H1 (cell line): ENCODE measurements around the gene NRTN. TPM values are rescaled to one million over a fixed set of nuclear protein-coding genes. Genes with fewer than 3 reads are reported as not detected.
A peak's percentile ranks its signal among the peaks of the same experiment; 100 is the strongest.

Experiments used
- CBX8 ChIP-seq: fragments of 300-800, 300-1000 bp; sonication (generic); IDR thresholded peaks from 2 replicates; pipeline ENCODE4 v1.7.1; 2016; ENCODE audit warnings: low read depth, low read length, borderline replicate concordance
- CREB1 ChIP-seq: IDR thresholded peaks from 2 replicates; pipeline ENCODE4 v1.6.1; 2012; ENCODE audit warnings: inconsistent platforms
- EZH2 ChIP-seq: fragments of 200-600 bp; sonication (generic); IDR thresholded peaks from 2 replicates; pipeline ENCODE4 v1.7.1; 2012; ENCODE audit warnings: low read depth, mild to moderate bottlenecking, moderate library complexity, low read length, inconsistent platforms; ENCODE audit not compliant: severe bottlenecking
- GTF2F1 ChIP-seq: IDR thresholded peaks from 2 replicates; pipeline ENCODE4 v1.6.1; 2012; ENCODE audit warnings: low read depth, low read length, improper control_type of control experiment, borderline replicate concordance
- HDAC2 ChIP-seq, 2 experiments: fragments of 300-600 bp in 1 of 2; sonication (generic) in 1 of 2; IDR thresholded peaks; 2 replicates each; pipeline ENCODE4 v1.6.1; 2011 to 2012; ENCODE audit warnings: low read depth in 2 of 2, low read length in 2 of 2, mild to moderate bottlenecking in 2 of 2, moderate library complexity in 2 of 2, borderline replicate concordance in 1 of 2, inconsistent platforms in 1 of 2
- HDAC6 ChIP-seq: IDR thresholded peaks from one replicate; pipeline ENCODE4 v1.7.1; 2012; ENCODE audit warnings: low read depth, mild to moderate bottlenecking, inconsistent platforms, low read length, moderate library complexity
- KDM1A ChIP-seq: fragments of 200-600, 300-600 bp; sonication (generic); IDR thresholded peaks from 2 replicates; pipeline ENCODE4 v1.7.1; 2016; ENCODE audit warnings: mild to moderate bottlenecking, low read length, borderline replicate concordance
- KDM4A ChIP-seq: IDR thresholded peaks from one replicate; pipeline ENCODE4 v1.7.1; 2012; ENCODE audit warnings: low read depth, mild to moderate bottlenecking, moderate library complexity, low read length, inconsistent platforms; ENCODE audit not compliant: severe bottlenecking
- KDM5A ChIP-seq: fragments of 200-600 bp; IDR thresholded peaks from 2 replicates; pipeline ENCODE4 v1.7.1; 2012; ENCODE audit warnings: mild to moderate bottlenecking, low read length, inconsistent platforms, mixed read lengths
- MAFK ChIP-seq: IDR thresholded peaks from 2 replicates; pipeline ENCODE4 v1.6.1; 2012; ENCODE audit warnings: low read depth, mild to moderate bottlenecking, improper control_type of control experiment, low read length
- NANOG ChIP-seq: IDR thresholded peaks from 2 replicates; pipeline ENCODE4 v1.6.1; 2011; ENCODE audit warnings: low read length, low read depth, mild to moderate bottlenecking, inconsistent platforms; ENCODE audit not compliant: insufficient read depth, poor library complexity, severe bottlenecking
- NRF1 ChIP-seq: IDR thresholded peaks from 2 replicates; pipeline ENCODE4 v1.6.1; 2011; ENCODE audit warnings: mild to moderate bottlenecking, low read depth, low read length, improper control_type of control experiment
- POLR2A ChIP-seq, 2 experiments: IDR thresholded peaks; 1 replicate in 1 of 2; 2 replicates in 1 of 2; pipeline ENCODE4 v1.6.1; 2011; ENCODE audit warnings: low read depth in 2 of 2, low read length in 2 of 2, mild to moderate bottlenecking in 2 of 2; ENCODE audit errors: control extremely low read depth in 1 of 2
- RBBP5 ChIP-seq: IDR thresholded peaks from 2 replicates; pipeline ENCODE4 v1.7.1; 2012; ENCODE audit warnings: low read depth, mild to moderate bottlenecking, inconsistent platforms, low read length, moderate library complexity, borderline replicate concordance
- SAP30 ChIP-seq: fragments of 300-600 bp; sonication (generic); IDR thresholded peaks from 2 replicates; pipeline ENCODE4 v1.7.1; 2012; ENCODE audit warnings: low read length, moderate library complexity, mild to moderate bottlenecking, inconsistent platforms; ENCODE audit not compliant: insufficient read depth, insufficient replicate concordance
- SIRT6 ChIP-seq: IDR thresholded peaks from one replicate; pipeline ENCODE4 v1.7.1; 2012; ENCODE audit warnings: low read length, inconsistent platforms
- SP1 ChIP-seq: IDR thresholded peaks from 2 replicates; pipeline ENCODE4 v1.6.1; 2011; ENCODE audit warnings: low read depth, low read length
- SP2 ChIP-seq: IDR thresholded peaks from 2 replicates; pipeline ENCODE4 v1.6.1; 2012; ENCODE audit warnings: mild to moderate bottlenecking, low read length, inconsistent platforms
- SP4 ChIP-seq: IDR thresholded peaks from 2 replicates; pipeline ENCODE4 v1.6.1; 2012; ENCODE audit warnings: low read length, inconsistent platforms
- TAF7 ChIP-seq: optimal IDR thresholded peaks from 2 replicates; pipeline ENCODE3; 2011; ENCODE audit warnings: low read depth, mild to moderate bottlenecking, inconsistent platforms, low read length, moderate library complexity, borderline replicate concordance
- TEAD4 ChIP-seq: IDR thresholded peaks from 2 replicates; pipeline ENCODE4 v1.6.1; 2012; ENCODE audit warnings: low read depth, low read length, inconsistent platforms, mixed read lengths
- polyA plus RNA-seq, 7 experiments: library from polyadenylated mRNA; depleted of rRNA in 3 of 7; stranded (reverse) in 5 of 7; unstranded in 2 of 7; fragments of >200 nt in 5 of 7; fragments of 200-250 nt in 2 of 7; gene quantifications; 1 replicate in 5 of 7; 2 replicates in 1 of 7; 4 replicates in 1 of 7; pipeline versions ENCODE4 v1.2.1 to v1.2.3, GENCODE V29; 2011 to 2013; ENCODE audit warnings: missing spikeins in 2 of 7, mixed read lengths in 2 of 7
- total RNA-seq: library from RNA; stranded (reverse); fragmentation: NEBNext Ultra II Directional; extraction: Animal tissue kit (Norgen Biotek cat#: 25700); gene quantifications from 2 replicates; pipeline ENCODE4 v1.2.1, GENCODE V29; 2021
- TF ChIP-seq, protein P1 (sequence below), 3 experiments: IDR thresholded peaks; 1 replicate in 2 of 3; 2 replicates in 1 of 3; pipeline versions ENCODE4 v1.5.1 to v1.6.1; 2011; ENCODE audit warnings: low read length in 3 of 3, mild to moderate bottlenecking in 3 of 3, inconsistent platforms in 2 of 3, low read depth in 1 of 3, moderate library complexity in 1 of 3; ENCODE audit not compliant: insufficient read depth in 1 of 3; ENCODE audit errors: control extremely low read depth in 1 of 3

The NRTN gene
- total and polyA plus RNA-seq, 2 of the 8 experiments (the other 6 are each of a cell fraction or from before 2014, with no cell fraction given), result 3.9 to 5.3 TPM

DNA sequence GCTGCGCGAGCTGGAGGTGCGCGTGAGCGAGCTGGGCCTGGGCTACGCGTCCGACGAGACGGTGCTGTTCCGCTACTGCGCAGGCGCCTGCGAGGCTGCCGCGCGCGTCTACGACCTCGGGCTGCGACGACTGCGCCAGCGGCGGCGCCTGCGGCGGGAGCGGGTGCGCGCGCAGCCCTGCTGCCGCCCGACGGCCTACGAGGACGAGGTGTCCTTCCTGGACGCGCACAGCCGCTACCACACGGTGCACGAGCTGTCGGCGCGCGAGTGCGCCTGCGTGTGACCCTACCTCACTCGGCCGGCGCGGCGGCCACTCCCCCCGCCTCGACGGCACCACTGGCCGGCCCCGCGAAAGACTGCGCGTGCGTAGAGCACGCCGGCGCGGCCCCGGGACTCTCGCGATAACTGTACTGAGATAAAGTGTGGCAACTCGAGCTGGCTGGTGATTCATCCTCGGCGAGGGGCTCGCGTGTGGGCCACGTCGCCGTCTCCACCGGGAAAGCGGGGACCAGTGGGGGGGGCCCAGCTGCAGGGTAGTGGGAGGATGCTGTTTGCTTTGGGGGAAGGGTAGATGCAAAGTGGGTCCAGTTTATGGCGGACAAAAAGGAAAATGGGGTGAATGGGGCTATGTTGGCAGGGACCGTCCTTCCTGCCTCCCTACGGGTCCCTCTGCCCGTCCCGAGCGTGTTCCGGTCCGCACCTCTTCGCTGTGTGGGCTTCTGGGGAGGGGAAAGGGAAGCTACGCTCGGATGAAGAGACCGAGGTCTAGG, 23.2 kb downstream of the NRTN start (continued):
- no peak for TF ChIP-seq CBX8
- TF ChIP-seq SP2, result no peak
- no peak for TF ChIP-seq SP1
- TF ChIP-seq, protein P1, sequence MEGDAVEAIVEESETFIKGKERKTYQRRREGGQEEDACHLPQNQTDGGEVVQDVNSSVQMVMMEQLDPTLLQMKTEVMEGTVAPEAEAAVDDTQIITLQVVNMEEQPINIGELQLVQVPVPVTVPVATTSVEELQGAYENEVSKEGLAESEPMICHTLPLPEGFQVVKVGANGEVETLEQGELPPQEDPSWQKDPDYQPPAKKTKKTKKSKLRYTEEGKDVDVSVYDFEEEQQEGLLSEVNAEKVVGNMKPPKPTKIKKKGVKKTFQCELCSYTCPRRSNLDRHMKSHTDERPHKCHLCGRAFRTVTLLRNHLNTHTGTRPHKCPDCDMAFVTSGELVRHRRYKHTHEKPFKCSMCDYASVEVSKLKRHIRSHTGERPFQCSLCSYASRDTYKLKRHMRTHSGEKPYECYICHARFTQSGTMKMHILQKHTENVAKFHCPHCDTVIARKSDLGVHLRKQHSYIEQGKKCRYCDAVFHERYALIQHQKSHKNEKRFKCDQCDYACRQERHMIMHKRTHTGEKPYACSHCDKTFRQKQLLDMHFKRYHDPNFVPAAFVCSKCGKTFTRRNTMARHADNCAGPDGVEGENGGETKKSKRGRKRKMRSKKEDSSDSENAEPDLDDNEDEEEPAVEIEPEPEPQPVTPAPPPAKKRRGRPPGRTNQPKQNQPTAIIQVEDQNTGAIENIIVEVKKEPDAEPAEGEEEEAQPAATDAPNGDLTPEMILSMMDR (IDR thresholded peaks at IDR 0.05; ENCODE audit: control extremely low read depth in 1 of 3, insufficient read depth in 1 of 3, low read depth in 1 of 3, low read length in 3 of 3), result no peak
- peak; percentile 79; the same call in 1 of the 2 replicates for TF ChIP-seq SP4
- TF ChIP-seq NRF1, result peak; percentile 65
- TF ChIP-seq MAFK, result no peak
- no peak for TF ChIP-seq HDAC6
- TF ChIP-seq NANOG, result no peak
- peak in 1 of 2 experiments; percentile 97; a peak in 2 of 3 replicates for TF ChIP-seq POLR2A (IDR thresholded peaks at IDR 0.05; ENCODE audit: control extremely low read depth in 1 of 2, low read depth in 2 of 2, low read length in 2 of 2)
- TF ChIP-seq KDM5A, result no peak
- no peak for TF ChIP-seq SIRT6
- TF ChIP-seq CREB1, result peak; percentile 83
- TF ChIP-seq TEAD4, result no peak
- no peak for TF ChIP-seq EZH2
- TF ChIP-seq RBBP5, result peak; percentile 83
- TF ChIP-seq KDM4A, result peak; percentile 83
- peak; percentile 77 for TF ChIP-seq TAF7
- TF ChIP-seq SAP30, result no peak
- TF ChIP-seq HDAC2 (IDR thresholded peaks at IDR 0.05; ENCODE audit: borderline replicate concordance in 1 of 2, low read depth in 2 of 2, low read length in 2 of 2), result no peak; a peak in 2 of 4 replicates
- no peak for TF ChIP-seq KDM1A
- TF ChIP-seq GTF2F1, result no peak
